ELR (cell line): ENCODE results near the gene PARD6B.
A peak's percentile ranks its signal among the peaks of the same experiment; 100 is the strongest.
"Not testable (repeated sequence)": the region's sequence is repeated elsewhere in the genome, so short reads cannot be mapped to it uniquely, and the experiment has no call there.

Experiments
- DNase-seq: peaks from one replicate; pipeline ENCODE4 v3.0.0-alpha.2; 2015; ENCODE audit warnings: low read depth

PARD6B gene

GRCh38 chr20:50746138-50746940 lies 15.0 kb downstream of the PARD6B start:
- no peak for DNase-seq

- no peak for DNase-seq
These were observed 15.9 kb downstream of the PARD6B start for GRCh38 chr20:50747275-50747674.

- DNase-seq, result no peak
These were observed 18.8 kb downstream of the PARD6B start for GRCh38 chr20:50750145-50750671.

- DNase-seq, result no peak
These were observed 21.8 kb downstream of the PARD6B start for GRCh38 chr20:50753152-50753551.

GRCh38 chr20:50754420-50754819 lies 23.0 kb downstream of the PARD6B start:
- no peak for DNase-seq

- no peak for DNase-seq
These were observed 25.1 kb downstream of the PARD6B start for GRCh38 chr20:50756447-50756846.

GRCh38 chr20:50758469-50758868 lies 27.1 kb downstream of the PARD6B start:
- DNase-seq, result peak; percentile 22

GRCh38 chr20:50758992-50759391 lies 27.6 kb downstream of the PARD6B start:
- no peak for DNase-seq

GRCh38 chr20:50759678-50760077 lies 28.3 kb downstream of the PARD6B start:
- no peak for DNase-seq

GRCh38 chr20:50762045-50762422 lies 30.7 kb downstream of the PARD6B start:
- DNase-seq, result no peak

GRCh38 chr20:50762435-50763220 lies 31.2 kb downstream of the PARD6B start:
- peak; percentile 72 for DNase-seq

- not testable (repeated sequence) for DNase-seq
These were observed 32.4 kb downstream of the PARD6B start for GRCh38 chr20:50763550-50764458.

GRCh38 chr20:50765251-50765650 lies 33.9 kb downstream of the PARD6B start:
- not testable (repeated sequence) for DNase-seq

- no peak for DNase-seq
These were observed 34.3 kb downstream of the PARD6B start for GRCh38 chr20:50765674-50766073.

- DNase-seq, result not testable (repeated sequence)
These were observed 35.8 kb downstream of the PARD6B start for GRCh38 chr20:50766955-50767809.

GRCh38 chr20:50768991-50769390 lies 37.6 kb downstream of the PARD6B start:
- not testable (repeated sequence) for DNase-seq

- DNase-seq, result not testable (repeated sequence)
These were observed 38.2 kb downstream of the PARD6B start for GRCh38 chr20:50769551-50770085.

GRCh38 chr20:50771419-50772080 lies 40.2 kb downstream of the PARD6B start:
- peak; percentile 56 for DNase-seq

- no peak for DNase-seq
These were observed 41.2 kb downstream of the PARD6B start for GRCh38 chr20:50772420-50773185.
